ENCODE measurements around the gene SHROOM3.

Gene SHROOM3

GRCh38 chr4:76791479-76791878 is 356.4 kb downstream of the SHROOM3 start:
- no peak for DNase-seq

DNA sequence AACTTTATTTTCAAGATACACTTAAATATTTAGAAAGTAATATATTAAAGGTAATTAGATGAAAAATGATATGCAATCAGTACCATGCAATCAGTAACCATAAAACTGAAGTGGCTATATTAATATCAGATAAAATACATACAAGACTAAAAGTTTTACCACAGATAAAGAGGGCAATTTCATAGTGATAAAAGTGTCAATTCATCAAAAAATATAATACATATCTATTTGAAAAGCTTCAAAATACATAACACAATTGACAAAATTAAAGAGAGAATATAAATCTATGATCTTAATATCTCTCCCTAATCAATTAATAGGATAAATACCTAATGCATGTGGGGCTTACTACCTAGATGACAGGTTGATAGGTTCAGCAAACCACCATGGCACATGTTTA is 357.4 kb downstream of the SHROOM3 start:
- no peak for DNase-seq

- DNase-seq, result no peak
Observed at GRCh38 chr4:76795243-76795642, 360.2 kb downstream of the SHROOM3 start.

DNA sequence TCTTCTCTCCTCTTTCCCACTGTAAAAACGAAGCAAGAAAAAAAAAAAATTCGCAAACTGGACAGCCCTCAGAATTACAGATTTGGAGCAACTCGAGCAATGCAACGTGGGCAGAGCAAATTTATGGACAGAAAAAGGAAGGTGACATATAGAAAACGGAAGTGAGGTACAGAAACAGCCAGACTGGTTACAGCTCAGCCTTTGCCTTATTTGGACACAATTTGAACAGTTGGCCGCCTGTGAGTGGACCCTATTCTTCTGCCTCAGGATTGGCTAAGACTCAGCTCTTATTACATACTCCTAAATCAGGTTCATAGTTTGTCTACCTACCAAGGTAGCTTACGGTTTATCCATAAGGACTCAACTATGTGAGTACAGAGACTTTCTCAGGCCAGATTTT is 364.1 kb downstream of the SHROOM3 start:
- no peak for DNase-seq

GRCh38 chr4:76799718-76800117 is 364.7 kb downstream of the SHROOM3 start:
- DNase-seq, result no peak

DNA sequence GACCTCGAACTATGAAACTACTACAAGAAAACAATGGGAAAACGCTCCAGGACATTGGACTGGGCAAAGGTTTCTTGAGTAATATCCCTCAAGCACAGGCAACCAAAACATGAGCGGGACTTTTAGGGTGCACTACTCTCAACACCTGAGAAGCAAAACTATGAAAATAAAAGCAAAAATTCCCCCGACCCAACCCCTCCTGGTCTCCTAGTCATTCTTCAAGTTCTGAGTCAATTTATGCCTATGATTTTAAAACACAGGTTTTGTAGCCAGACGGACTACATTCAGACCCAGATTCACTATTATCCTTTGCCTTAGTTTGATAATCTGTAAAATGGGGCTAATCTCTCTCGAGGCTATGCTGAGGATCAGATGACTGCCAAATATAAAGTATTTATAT is 365.9 kb downstream of the SHROOM3 start:
- no peak for DNase-seq

GRCh38 chr4:76801621-76802235 is 366.7 kb downstream of the SHROOM3 start:
- no peak for DNase-seq

DNA sequence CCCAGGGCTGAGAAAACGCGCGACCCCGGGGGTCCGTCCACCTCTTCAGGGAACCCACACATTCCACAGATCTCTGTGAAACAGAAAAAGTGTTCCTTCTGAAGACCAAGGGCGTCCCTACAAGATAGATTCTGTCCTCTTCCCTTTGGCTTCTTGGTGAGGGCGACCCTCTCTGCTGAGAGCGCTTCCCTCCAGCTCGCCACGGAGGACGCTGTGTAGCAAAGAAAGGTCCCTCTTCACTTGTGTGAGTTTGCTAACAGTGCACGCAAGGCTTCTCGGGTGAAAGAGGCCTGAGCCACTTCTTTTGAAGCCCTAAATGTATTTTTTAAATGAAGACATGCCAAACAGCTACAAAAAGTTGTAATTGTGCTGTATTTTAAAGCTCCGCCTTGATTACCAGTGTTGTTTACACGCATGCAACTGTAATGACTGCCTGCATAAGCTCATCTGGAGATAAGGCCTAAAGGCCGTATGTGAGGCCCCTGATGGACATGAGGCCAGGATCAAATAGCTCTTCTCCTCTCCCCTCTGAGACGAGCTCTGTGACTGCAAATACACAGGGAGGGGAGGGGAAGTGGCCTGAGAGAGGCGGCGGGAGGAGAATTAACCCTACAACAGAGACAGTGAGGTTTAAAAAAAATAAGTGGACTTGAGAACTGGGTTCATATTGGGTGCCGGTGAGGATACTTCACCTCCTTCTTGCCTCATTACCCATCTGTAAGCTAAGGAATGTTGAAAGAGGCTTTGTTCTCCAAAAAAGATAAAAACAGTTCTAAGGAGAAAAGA is 367.4 kb downstream of the SHROOM3 start:
- DNase-seq, result peak; percentile 92

DNA sequence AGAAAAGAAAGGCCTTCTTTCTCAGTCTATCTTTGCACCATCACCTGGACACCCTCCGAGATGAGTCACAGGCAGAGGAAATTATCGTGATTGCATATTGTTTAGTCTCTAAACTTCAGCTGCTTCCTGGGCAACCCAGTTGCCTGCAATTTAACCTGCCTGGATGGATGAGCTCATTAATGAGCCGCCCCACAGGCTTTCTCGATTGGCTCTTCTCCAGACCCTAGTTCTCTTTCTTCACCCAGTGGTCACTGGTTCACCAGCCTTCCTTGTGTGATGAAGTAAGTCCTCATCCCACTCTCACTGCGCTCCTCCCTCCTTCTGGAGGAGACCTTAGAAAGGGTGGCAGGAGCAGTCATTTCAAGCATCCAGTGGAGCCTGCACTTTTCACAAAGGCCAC is 368.5 kb downstream of the SHROOM3 start:
- peak; percentile 98 for DNase-seq

DNA sequence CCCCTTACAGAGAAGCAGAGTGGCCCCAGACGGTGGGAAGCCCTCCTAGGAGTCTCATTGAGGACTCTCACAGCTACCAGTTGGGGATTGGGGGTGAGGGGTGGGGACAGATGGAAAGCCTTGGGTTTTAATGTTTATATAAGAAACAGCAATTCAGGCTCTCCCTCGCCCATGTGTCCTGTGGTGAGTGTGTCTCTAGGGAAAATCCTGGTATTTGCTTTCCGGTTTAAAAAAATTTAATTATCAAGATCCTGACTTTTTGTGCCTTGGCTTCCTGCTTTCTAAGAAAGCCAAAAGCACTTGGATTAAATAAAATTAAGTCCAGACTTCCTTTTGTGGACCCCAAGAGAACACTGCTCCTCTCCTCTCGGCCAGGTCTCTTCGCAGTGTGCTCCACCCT is 369.1 kb downstream of the SHROOM3 start:
- peak; percentile 57 for DNase-seq

DNA sequence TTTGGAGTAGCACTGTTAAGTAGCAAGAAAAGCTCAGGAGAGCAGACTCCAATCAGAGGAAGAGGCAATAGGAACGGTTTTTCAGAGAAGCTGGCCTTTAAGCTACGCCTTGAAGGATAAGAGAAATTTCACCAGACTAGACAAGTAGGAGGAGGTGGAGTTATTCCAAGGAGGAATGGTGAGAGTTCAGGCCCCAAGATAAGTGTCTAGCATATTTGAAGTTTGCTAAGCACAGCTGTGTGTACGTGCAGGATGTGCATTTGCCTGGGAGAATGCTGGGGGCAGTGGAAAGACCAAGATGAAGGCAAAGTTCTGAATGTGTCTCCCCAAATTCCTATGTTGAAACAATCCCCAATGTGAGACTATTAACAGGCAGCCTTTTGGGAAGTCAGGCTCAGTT is 371.3 kb downstream of the SHROOM3 start:
- DNase-seq, result no peak

DNA sequence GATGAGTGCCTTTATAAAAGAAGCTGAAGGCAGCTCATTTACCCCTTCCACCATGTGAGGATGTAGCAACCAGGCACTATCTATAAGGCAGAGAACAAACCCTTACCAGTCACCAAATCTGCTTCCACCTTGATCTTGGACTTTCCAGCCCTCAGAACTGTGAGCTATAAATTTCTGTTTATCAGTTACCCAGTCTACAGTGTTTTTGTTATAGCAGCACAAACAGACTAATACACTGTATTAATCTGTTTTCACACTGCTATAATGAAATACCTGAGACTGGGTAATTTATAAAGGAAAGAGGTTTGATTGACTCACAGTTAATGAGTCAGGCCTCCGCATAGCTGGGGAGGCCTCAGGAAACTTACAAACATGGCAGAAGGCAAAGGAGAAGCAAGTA is 371.7 kb downstream of the SHROOM3 start:
- no peak for DNase-seq

DNA sequence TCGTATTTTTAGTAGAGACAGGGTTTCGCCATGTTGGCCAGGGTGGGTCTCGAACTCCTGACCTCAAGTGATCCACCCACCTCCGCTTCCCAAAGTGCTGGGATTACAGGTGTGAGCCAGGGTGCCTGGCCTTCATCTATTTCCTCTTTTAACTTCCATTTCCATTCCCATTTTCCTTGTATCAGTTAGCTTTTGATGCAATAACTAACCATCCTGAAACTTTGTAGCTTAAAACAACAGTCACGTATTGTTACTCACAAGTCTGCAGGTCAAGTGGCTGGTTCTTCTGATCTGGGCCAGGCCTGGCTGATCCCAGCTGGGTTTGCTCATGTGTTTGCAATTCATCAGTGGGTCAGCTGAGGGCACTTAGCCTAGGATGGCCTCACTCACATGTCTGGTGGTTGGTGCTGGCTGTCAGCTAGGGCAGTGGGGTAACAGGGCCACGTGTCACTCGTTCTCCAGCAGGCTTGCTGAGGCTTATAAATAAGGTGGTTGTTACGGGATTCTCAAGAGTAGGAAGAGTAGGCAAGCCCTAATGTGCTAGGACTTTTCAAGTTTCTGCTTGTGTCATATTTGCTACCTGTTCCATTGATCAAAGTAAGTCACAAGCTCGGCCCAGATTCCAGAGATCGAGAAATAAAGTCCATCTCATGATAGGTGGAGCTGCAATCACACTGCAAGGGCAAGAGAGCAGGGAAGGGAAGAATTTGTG is 374.7 kb downstream of the SHROOM3 start:
- peak; percentile 16 for DNase-seq

DNA sequence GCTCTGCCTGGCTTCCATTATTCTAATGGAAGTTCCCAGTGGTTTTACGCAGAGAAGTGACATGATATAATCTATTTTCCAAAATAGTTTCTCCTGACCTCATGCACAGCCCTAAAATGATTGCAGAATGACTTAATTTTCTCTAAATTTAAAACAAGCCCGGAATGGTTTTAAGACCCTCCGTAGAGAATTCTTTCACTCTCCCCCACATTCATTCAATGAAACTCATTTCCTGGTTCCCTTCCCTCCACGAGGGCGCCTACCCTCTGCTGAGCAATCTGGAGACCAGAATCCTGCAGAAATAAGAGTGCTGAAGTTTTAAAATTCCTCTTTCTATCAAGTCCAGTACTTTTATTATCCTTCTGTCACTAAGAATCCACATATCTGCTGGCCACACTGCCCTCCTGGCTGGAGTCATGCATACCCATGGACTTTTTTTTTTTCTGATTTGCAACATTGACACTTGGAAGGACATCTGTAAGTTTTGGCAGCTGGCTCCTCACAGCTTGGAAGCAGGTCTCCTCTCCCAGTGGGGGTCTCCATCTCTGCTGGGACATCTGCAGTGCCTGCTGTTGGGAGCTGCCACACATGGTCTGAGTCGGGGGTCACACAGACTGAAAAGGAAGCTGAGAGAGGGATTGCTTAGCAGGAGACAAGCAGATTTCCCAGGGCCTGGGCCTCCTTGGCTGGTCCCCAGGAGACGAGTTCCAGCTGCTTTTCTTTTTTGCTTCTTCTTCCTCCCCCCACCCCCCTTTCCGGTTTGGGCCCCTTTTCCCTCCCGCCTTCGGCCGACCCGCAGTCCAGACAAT is 376.8 kb downstream of the SHROOM3 start:
- no peak for DNase-seq

- no peak for DNase-seq
Observed at GRCh38 chr4:76813070-76813469, 378.0 kb downstream of the SHROOM3 start.

DNA sequence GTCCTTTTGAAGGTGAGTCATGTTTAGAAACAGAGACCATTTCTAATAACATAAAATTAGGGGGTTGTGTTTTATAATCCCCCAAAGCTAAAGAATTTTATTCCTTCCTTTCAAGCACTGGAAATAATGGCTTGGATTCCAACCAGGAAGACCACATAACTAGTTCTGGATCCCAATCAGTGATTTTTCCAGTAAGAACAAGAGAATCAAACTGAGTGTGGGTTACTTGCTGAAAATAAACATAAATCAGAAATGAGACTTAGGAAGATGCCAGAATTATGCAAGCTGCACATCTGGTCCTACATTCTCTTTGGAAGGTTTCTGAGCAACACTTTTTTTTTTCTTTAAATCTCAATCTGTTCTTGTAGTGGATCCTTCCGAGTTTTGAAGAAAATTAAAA is 386.6 kb downstream of the SHROOM3 start:
- DNase-seq, result no peak

- DNase-seq, result no peak
Observed at GRCh38 chr4:76822303-76822702, 387.3 kb downstream of the SHROOM3 start.

GRCh38 chr4:76823495-76823894 is 388.5 kb downstream of the SHROOM3 start:
- no peak for DNase-seq

DNA sequence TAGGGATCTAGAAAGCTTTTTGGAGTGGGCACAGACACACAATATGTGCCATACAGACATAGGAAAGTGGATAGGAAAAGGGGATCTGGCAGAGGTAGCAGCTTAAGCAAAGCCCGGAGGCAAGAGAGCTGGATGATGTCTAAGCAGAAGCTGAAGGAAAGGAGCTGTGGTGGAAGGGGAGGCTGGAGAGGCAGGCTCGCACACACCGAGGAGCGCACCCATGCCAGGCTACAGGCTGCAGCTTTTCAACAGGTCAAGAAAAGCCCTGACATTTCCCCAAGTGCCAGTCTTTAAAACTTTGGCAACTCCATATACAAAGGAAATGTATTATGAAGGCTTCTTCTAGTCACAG is 395.6 kb downstream of the SHROOM3 start:
- no peak for DNase-seq

GRCh38 chr4:76830964-76831703 is 396.1 kb downstream of the SHROOM3 start:
- peak; percentile 83 for DNase-seq

- no peak for DNase-seq
Observed at GRCh38 chr4:76831711-76832373, 396.8 kb downstream of the SHROOM3 start.

All from kidney glomerular epithelial cell (primary cell).